ENCODE data around the gene EVI5. TPM values are rescaled to one million over a fixed set of nuclear protein-coding genes. Genes with fewer than 3 reads are reported as not detected.
A peak's percentile ranks its signal among the peaks of the same experiment; 100 is the strongest.

Gene EVI5
- total RNA-seq (2021), result 31.6 and 32.6 TPM in 2 replicates
- percentile 78 among the genes with signal in this experiment for Bru-seq, nascent RNA
- BruChase-seq, experiment 1, labeled RNA remaining after a 2-hour chase, result percentile 76 among the genes with signal in this experiment
- BruChase-seq, experiment 2, labeled RNA remaining after a 6-hour chase, result percentile 72 among the genes with signal in this experiment
- long read RNA-seq, partial matches to known transcripts, result 2 of 18 reads
- long read RNA-seq, other reads (novel, unspliced or antisense), result 16 of 18 reads

GRCh38 chr1:92784639-92785500 is at the start of gene EVI5:
Gene EVI5, minus strand, starts transcription at chr1:92785108. Its CDS starts 48,562 bp downstream, at chr1:92736546.
- POLR2A ChIA-PET (ENCODE audit: low non-redundant PET), result interaction anchor here (0.7 kb wide), 2 partner anchors 12 to 46 kb away, joined by 3 to 9 read pairs; no protein-coding TSS in a partner anchor
- TF ChIP-seq CTCF (conservative IDR thresholded peaks at IDR 0.05; ENCODE audit: low read depth, low read length) (no peak), EZH2 (IDR thresholded peaks at IDR 0.05; ENCODE audit: borderline replicate concordance, low read depth, low read length, poor library complexity, severe bottlenecking) (no peak)
- Histone ChIP-seq H3K27ac (ENCODE audit: low read depth, low read length, poor library complexity, severe bottlenecking) (peak within 1 kb of the TSS; percentile 90), H3K36me3 (ENCODE audit: insufficient read depth, low read length, poor library complexity, severe bottlenecking) (no peaks in the 10 kb centered on the region), H3K4me3 (ENCODE audit: low read depth, low read length, poor library complexity, severe bottlenecking) (peak within 1 kb of the TSS; percentile 91), H3K9me3 (ENCODE audit: low read depth, low read length, poor library complexity, severe bottlenecking) (no peaks in the 10 kb centered on the region), H3K4me1 (ENCODE audit: insufficient read depth, low read length, poor library complexity, severe bottlenecking) (no peaks in the 10 kb centered on the region), H3K27me3 (replicated peaks; ENCODE audit: insufficient read depth, low read depth, low read length, poor library complexity) (no peaks in the 10 kb centered on the region)
- intact Hi-C loops (cut with micrococcal nuclease; ENCODE audit: unreplicated experiment), result no loop called here
- no TSS peak for BruUV-seq (replicated peaks)
- peak; percentile 98 for DNase-seq (ENCODE audit: low spot score)
- CTCF ChIA-PET, result interaction anchor here (1.1 to 1.3 kb wide), 2 partner anchors 33 to 36 kb away, joined by 4 read pairs; no protein-coding TSS in a partner anchor

DNA sequence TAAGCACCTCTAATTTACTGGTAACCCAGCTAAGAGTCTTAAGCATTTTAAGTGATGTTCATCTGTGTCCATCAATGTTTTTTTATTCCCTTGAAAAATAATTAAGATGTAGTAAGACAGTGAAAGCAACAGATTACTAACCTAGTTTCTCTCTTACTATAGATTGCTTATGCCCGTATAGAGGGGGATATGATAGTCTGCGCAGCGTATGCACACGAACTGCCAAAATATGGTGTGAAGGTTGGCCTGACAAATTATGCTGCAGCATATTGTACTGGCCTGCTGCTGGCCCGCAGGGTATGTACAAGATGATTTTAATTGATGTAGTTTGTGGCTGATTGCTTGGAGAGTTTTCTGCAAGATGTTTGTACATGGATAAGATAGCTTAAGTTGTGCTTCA is 49.7 kb upstream of the EVI5 start:
- Histone ChIP-seq H3K27ac (ENCODE audit: low read depth, low read length, poor library complexity, severe bottlenecking) (no peak overlapping the region), H3K4me3 (ENCODE audit: low read depth, low read length, poor library complexity, severe bottlenecking) (peak overlapping the region; percentile 94), H3K27me3 (replicated peaks; ENCODE audit: insufficient read depth, low read depth, low read length, poor library complexity) (no peaks in the 10 kb centered on the region), H3K36me3 (ENCODE audit: insufficient read depth, low read length, poor library complexity, severe bottlenecking) (peaks cover 69% of the 10 kb centered on the region), H3K9me3 (ENCODE audit: low read depth, low read length, poor library complexity, severe bottlenecking) (no peaks in the 10 kb centered on the region), H3K4me1 (ENCODE audit: insufficient read depth, low read length, poor library complexity, severe bottlenecking) (peaks cover 25% of the 10 kb centered on the region)
- no peak for TF ChIP-seq EZH2 (IDR thresholded peaks at IDR 0.05; ENCODE audit: borderline replicate concordance, low read depth, low read length, poor library complexity, severe bottlenecking)
- TF ChIP-seq CTCF (conservative IDR thresholded peaks at IDR 0.05; ENCODE audit: low read depth, low read length), result no peak
- DNase-seq (ENCODE audit: low spot score), result no peak
- no TSS peak for BruUV-seq (replicated peaks)
- CTCF ChIA-PET, result no interaction called here
- intact Hi-C loops (cut with micrococcal nuclease; ENCODE audit: unreplicated experiment), result no loop called here
- POLR2A ChIA-PET (ENCODE audit: low non-redundant PET), result interaction anchor here (0.7 kb wide), 1 partner anchor 88 kb away, joined by 3 read pairs; no protein-coding TSS in a partner anchor

GRCh38 chr1:92833840-92834239 is 48.9 kb upstream of the EVI5 start:
- intact Hi-C loops (cut with micrococcal nuclease; ENCODE audit: unreplicated experiment), result no loop called here
- no TSS peak for BruUV-seq (replicated peaks)
- no peaks in the 10 kb centered on the region for H3K9me3 ChIP-seq (ENCODE audit: low read depth, low read length, poor library complexity, severe bottlenecking)
- CTCF ChIA-PET, result no interaction called here
- peak overlapping the region; percentile 94 for H3K4me3 ChIP-seq (ENCODE audit: low read depth, low read length, poor library complexity, severe bottlenecking)
- no peaks in the 10 kb centered on the region for H3K27me3 ChIP-seq (replicated peaks; ENCODE audit: insufficient read depth, low read depth, low read length, poor library complexity)
- TF ChIP-seq CTCF (conservative IDR thresholded peaks at IDR 0.05; ENCODE audit: low read depth, low read length) (no peak), EZH2 (IDR thresholded peaks at IDR 0.05; ENCODE audit: borderline replicate concordance, low read depth, low read length, poor library complexity, severe bottlenecking) (no peak)
- H3K36me3 ChIP-seq (ENCODE audit: insufficient read depth, low read length, poor library complexity, severe bottlenecking), result peaks cover 61% of the 10 kb centered on the region
- POLR2A ChIA-PET (ENCODE audit: low non-redundant PET), result no interaction called here
- no peak for DNase-seq (ENCODE audit: low spot score)
- H3K4me1 ChIP-seq (ENCODE audit: insufficient read depth, low read length, poor library complexity, severe bottlenecking), result peaks cover 25% of the 10 kb centered on the region
- peak overlapping the region; percentile 95 for H3K27ac ChIP-seq (ENCODE audit: low read depth, low read length, poor library complexity, severe bottlenecking)
